Endothelial cell of umbilical vein (primary cell): ENCODE results near the gene KBTBD3. TPM values are rescaled to one million over a fixed set of nuclear protein-coding genes. Genes with fewer than 3 reads are reported as not detected.

Experiments
- BruUV-seq: library from RNA; stranded (reverse); fragments of 400-500 nt; replicated peaks from 2 replicates; lab custom pipeline; 2021; lab: Mats Ljungman, UMichigan
- CTCF ChIA-PET: fragments of 300-600, 350-600 bp; sonication (Branson Sonifier 250); formaldehyde crosslinking; loops from one replicate; lab custom pipeline; 2021; ENCODE audit warnings: antibody characterized with exemption, inconsistent platforms; lab: Charles Lee
- POLR2A ChIA-PET: fragments of 300-600, 350-600 bp; sonication (Branson Sonifier 250); formaldehyde crosslinking; loops from one replicate; lab custom pipeline; 2021; ENCODE audit warnings: antibody characterized with exemption, inconsistent platforms; lab: Charles Lee
- DNase-seq: peaks from one replicate; pipeline ENCODE4 v3.0.0-alpha.2; 2011; ENCODE audit warnings: low read depth, low spot score
- FAIRE-seq: peaks from 2 replicates; lab custom pipeline; 2011; peaks lifted over from hg19 to GRCh38; lab: Jason Lieb, UNC
- H2AFZ ChIP-seq: 2 replicates; pipeline ENCODE4 v1.6.0; 2012; ENCODE audit warnings: low read depth, low read length, control low read depth, inconsistent platforms
- H3K27ac ChIP-seq: 2 replicates; pipeline ENCODE4 v1.5.1; 2011; ENCODE audit warnings: low read depth, mild to moderate bottlenecking, control low read depth, low read length, moderate library complexity; ENCODE audit not compliant: insufficient read depth
- H3K27me3 ChIP-seq, 2 experiments: 2 replicates each; pipeline versions ENCODE4 v1.6.0 to v1.6.1; 2011; ENCODE audit warnings: low read length in 2 of 2, mixed read lengths in 1 of 2; ENCODE audit not compliant: control insufficient read depth in 2 of 2, insufficient read depth in 2 of 2
- H3K36me3 ChIP-seq, 2 experiments: 2 replicates in 1 of 2; 3 replicates in 1 of 2; pipeline ENCODE4 v1.5.1; 2011; ENCODE audit warnings: low read length in 2 of 2, mild to moderate bottlenecking in 1 of 2, moderate library complexity in 1 of 2; ENCODE audit not compliant: control insufficient read depth in 2 of 2, insufficient read depth in 2 of 2; ENCODE audit errors: extremely low read depth in 1 of 2
- H3K4me1 ChIP-seq: 3 replicates; pipeline ENCODE4 v1.5.1; 2011; ENCODE audit warnings: mild to moderate bottlenecking, low read length; ENCODE audit not compliant: control insufficient read depth, insufficient read depth; ENCODE audit errors: extremely low read depth
- H3K4me2 ChIP-seq: 2 replicates; pipeline ENCODE4 v1.6.1; 2011; ENCODE audit warnings: low read length, control low read depth, mixed read lengths; ENCODE audit not compliant: insufficient read depth
- H3K4me3 ChIP-seq, 3 experiments: fragments of 200-600 bp in 1 of 3; sonication (generic), shearing (Covaris generic) in 1 of 3; replicated peaks in 1 of 3; 2 replicates each; pipeline ENCODE4 v1.5.1; 2011 to 2016; ENCODE audit warnings: control low read depth in 3 of 3, low read length in 3 of 3, mild to moderate bottlenecking in 2 of 3, inconsistent platforms in 1 of 3, low read depth in 1 of 3, moderate library complexity in 1 of 3; ENCODE audit not compliant: insufficient read depth in 1 of 3
- H3K79me2 ChIP-seq: 2 replicates; pipeline ENCODE4 v1.6.0; 2012; ENCODE audit warnings: low read length, inconsistent platforms; ENCODE audit not compliant: control insufficient read depth, insufficient read depth
- H3K9ac ChIP-seq: replicated peaks from 2 replicates; pipeline ENCODE3; 2011; ENCODE audit warnings: low read length, control low read depth; ENCODE audit not compliant: insufficient read depth; ENCODE audit errors: extremely low read depth
- H3K9me1 ChIP-seq: replicated peaks from 3 replicates; pipeline ENCODE4 v1.6.0; 2011; ENCODE audit warnings: mild to moderate bottlenecking, low read length; ENCODE audit not compliant: control insufficient read depth, insufficient read depth; ENCODE audit errors: extremely low read depth
- H3K9me3 ChIP-seq: replicated peaks from 2 replicates; pipeline ENCODE4 v1.5.1; 2012; ENCODE audit warnings: low read length, inconsistent platforms; ENCODE audit not compliant: control insufficient read depth, insufficient read depth
- H4K20me1 ChIP-seq: replicated peaks from 2 replicates; pipeline ENCODE3; 2011; ENCODE audit warnings: mild to moderate bottlenecking, low read length; ENCODE audit not compliant: control insufficient read depth, insufficient read depth; ENCODE audit errors: extremely low read depth
- CTCF ChIP-seq, 2 donors: IDR thresholded peaks; 1 replicate in 1 of 2; 2 replicates in 1 of 2; pipeline ENCODE4 v1.5.1; 2011; ENCODE audit warnings: low read length in 2 of 2, mild to moderate bottlenecking in 2 of 2, moderate library complexity in 2 of 2, control low read depth in 1 of 2, inconsistent platforms in 1 of 2, low read depth in 1 of 2; ENCODE audit not compliant: insufficient read depth in 1 of 2; ENCODE audit errors: extremely low read depth in 1 of 2
- EZH2 ChIP-seq: IDR thresholded peaks from 2 replicates; pipeline ENCODE4 v1.6.1; 2012; ENCODE audit warnings: borderline replicate concordance, low read depth, mild to moderate bottlenecking, moderate library complexity, low read length, inconsistent platforms; ENCODE audit not compliant: severe bottlenecking
- FOS ChIP-seq: IDR thresholded peaks from 2 replicates; pipeline ENCODE4 v1.6.1; 2011; ENCODE audit warnings: mild to moderate bottlenecking, low read length, moderate library complexity, borderline replicate concordance; ENCODE audit not compliant: insufficient read depth
- GATA2 ChIP-seq: IDR thresholded peaks from 2 replicates; pipeline ENCODE4 v1.7.0; 2011; ENCODE audit warnings: low read depth, mild to moderate bottlenecking, moderate library complexity, mixed read lengths, low read length; ENCODE audit not compliant: insufficient read length, insufficient read depth
- JUN ChIP-seq: IDR thresholded peaks from 2 replicates; pipeline ENCODE4 v1.6.1; 2011; ENCODE audit warnings: borderline replicate concordance, low read depth; ENCODE audit not compliant: insufficient read length, insufficient read depth
- MAX ChIP-seq: IDR thresholded peaks from 2 replicates; pipeline ENCODE4 v1.6.1; 2011; ENCODE audit not compliant: insufficient read depth, insufficient read length
- MYC ChIP-seq: IDR thresholded peaks from one replicate; pipeline ENCODE4 v1.6.1; 2011; ENCODE audit warnings: mild to moderate bottlenecking, low read depth, low read length
- POLR2A ChIP-seq: IDR thresholded peaks from 2 replicates; pipeline ENCODE4 v1.6.1; 2012; ENCODE audit warnings: low read depth, mild to moderate bottlenecking, control low read depth, low read length
- POLR2AphosphoS5 ChIP-seq: IDR thresholded peaks from 2 replicates; pipeline ENCODE4 v1.6.1; 2012; ENCODE audit warnings: low read depth, mild to moderate bottlenecking, control low read depth, low read length, moderate library complexity; ENCODE audit not compliant: insufficient read depth
- dilution Hi-C: fragments of 300-500 bp; cut with MboI; formaldehyde crosslinking; loops from one replicate; pipeline ENCODE4 v1.15.0; 2019; ENCODE audit warnings: low sequenced_read_pairs; ENCODE audit not compliant: extremely low pct_ligation_motif_present
- intact Hi-C: fragments of 100-400 bp; cut with micrococcal nuclease; formaldehyde crosslinking; loops from one replicate; pipeline ENCODE4 v1.10.0; 2022
- polyA plus RNA-seq, 4 experiments: library from polyadenylated mRNA; depleted of rRNA in 3 of 4; stranded (reverse) in 3 of 4; unstranded in 1 of 4; fragments of >200 nt; gene quantifications; 2 replicates each; pipeline versions ENCODE4 v1.2.1 to v1.2.3, GENCODE V29; 2011 to 2012; ENCODE audit warnings: missing spikeins in 1 of 4
- total RNA-seq: library from RNA; stranded (reverse); gene quantifications from 2 replicates; pipeline ENCODE4 v1.2.3, GENCODE V29; 2021

The KBTBD3 gene
- total and polyA plus RNA-seq, 2 donors (not counting 3 experiments of a cell fraction or from before 2014, with no cell fraction given): 0.76 to 2.4 TPM

- H3K27me3 ChIP-seq: no peaks in the 10 kb centered on the region
- dilution Hi-C loops (no loop called here), intact Hi-C loops (no loop called here)
- peaks cover 45% of the 10 kb centered on the region for H3K79me2 ChIP-seq
- H3K4me2 ChIP-seq: no peak overlapping the region
- peaks cover 9% of the 10 kb centered on the region for H3K4me1 ChIP-seq
- no peak overlapping the region for H3K4me3 ChIP-seq
- H3K9ac ChIP-seq: no peak overlapping the region
- no peak overlapping the region for H3K27ac ChIP-seq
- no peak for FAIRE-seq
- DNase-seq: no peak
- H3K9me3 ChIP-seq: no peaks in the 10 kb centered on the region
- H3K36me3 ChIP-seq: peaks cover 5 to 7% of the 10 kb centered on the region in 2 experiments
- no peaks in the 10 kb centered on the region for H3K9me1 ChIP-seq
- ChIA-PET CTCF (no interaction called here), POLR2A (no interaction called here)
- TF ChIP-seq JUN: no peak
- TF ChIP-seq POLR2AphosphoS5: no peak
- no peak for TF ChIP-seq MYC
- no peak for TF ChIP-seq MAX
- no peak for TF ChIP-seq FOS
- TF ChIP-seq CTCF (IDR thresholded peaks at IDR 0.05; ENCODE audit: extremely low read depth in 1 of 2, insufficient read depth in 1 of 2, low read depth in 1 of 2, low read length in 2 of 2): no peak
- TF ChIP-seq EZH2: no peak
- no peak for TF ChIP-seq GATA2
- no peak for TF ChIP-seq POLR2A
- H4K20me1 ChIP-seq: no peaks in the 10 kb centered on the region
- no TSS peak for BruUV-seq
- no peak overlapping the region for H2AFZ ChIP-seq
Measured at GRCh38 chr11:106015066-106015465, 62.1 kb downstream of the KBTBD3 start.
